Bone marrow (tissue), 2 donors: Measurements from ENCODE around the gene PPP1R14D.
A peak's percentile ranks its signal among the peaks of the same experiment; 100 is the strongest.
"Not testable (repeated sequence)": the region's sequence is repeated elsewhere in the genome, so short reads cannot be mapped to it uniquely, and the experiment has no call there.

Experiments
- DNase-seq, 2 donors: peaks; one replicate each; lab custom pipeline; 2025; lab: John Stamatoyannopoulos, UW

The PPP1R14D gene, protein sequence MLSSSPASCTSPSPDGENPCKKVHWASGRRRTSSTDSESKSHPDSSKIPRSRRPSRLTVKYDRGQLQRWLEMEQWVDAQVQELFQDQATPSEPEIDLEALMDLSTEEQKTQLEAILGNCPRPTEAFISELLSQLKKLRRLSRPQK

DNA sequence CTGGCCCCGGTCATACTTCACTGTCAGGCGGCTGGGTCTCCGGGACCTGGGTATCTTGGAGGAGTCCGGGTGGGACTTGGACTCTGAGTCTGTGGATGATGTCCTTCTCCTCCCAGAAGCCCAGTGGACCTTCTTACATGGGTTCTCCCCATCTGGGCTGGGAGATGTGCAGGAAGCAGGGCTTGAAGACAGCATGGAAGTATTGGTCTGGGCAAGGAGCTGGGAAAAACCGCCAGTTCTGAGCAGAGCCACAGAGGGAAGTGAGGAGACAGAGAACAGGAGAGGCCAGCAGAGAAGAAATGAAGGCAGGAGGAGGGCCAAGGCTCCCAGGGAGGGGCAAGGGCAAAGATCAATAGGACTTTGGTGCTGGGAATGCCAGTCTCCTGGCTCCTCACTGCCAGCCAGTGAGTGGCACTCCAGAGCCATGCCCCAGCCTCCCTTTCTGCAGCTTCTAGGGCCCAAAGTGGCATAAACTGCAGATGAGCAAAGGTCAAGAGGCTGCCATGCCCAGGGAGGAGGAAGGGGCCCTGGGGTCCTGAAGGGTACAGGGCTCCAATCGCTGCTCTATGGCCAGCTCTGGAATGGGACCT lies at the start of gene PPP1R14D:
PPP1R14D (minus strand) TSS at position 262 of the 590 bp plus-strand sequence; CDS start at position 195, 67 bp downstream.
- DNase-seq = no peak

DNA sequence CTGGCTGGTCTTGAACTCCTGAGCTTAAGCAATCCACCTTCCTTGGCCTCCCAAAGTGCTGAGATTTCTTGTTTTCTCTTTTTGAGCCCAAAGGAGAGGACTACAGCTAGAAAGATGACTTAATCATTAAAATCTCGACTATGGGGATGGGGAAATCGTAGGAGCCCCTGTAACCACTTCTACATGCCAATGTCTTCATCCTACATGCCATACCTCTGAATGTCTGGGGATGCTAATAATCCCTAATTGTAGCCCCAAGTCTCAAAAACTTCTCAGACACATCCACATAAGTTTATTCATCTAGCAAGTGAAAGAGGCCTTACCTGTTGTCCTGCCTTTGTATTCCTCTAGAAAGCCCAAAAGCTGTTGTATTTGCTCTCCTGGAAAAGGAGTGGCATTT lies 49.2 kb upstream of the PPP1R14D start:
- DNase-seq = no peak

DNA sequence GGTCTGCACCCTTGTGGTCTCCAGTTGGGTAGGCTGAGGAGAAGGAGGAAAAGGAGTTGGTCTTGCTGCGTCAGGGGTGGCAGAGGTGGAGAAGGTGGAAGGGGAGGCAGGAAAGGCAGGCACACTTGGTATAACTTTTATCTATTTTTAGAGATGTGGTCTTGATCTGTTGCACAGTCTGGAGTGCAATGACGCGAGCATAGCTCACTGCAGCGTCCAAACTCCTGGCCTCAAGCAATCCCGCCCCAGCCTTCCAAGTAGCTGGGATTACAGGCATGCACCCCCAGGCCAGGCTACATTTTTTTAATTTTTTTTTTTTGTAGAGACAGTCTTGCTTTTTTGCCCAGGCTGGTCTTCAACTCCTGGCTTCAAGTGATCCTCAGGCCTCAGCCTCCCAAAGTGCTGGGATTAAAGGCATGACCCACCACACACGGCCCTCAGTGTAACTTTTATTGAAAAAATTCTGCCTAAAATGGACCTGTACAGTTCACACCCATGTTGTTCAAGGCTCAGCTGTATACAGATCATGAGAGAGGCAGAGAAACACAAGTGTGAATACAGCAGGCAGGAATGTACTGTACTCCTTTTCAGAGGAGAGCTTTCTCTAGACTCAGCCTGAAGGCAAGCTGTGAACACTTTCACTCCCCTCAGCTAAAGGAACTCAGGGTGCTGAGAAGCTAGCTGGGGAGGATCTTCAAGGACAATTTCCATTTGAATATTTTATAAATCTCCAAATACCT lies 47.7 kb upstream of the PPP1R14D start:
- DNase-seq = no peak

DNA sequence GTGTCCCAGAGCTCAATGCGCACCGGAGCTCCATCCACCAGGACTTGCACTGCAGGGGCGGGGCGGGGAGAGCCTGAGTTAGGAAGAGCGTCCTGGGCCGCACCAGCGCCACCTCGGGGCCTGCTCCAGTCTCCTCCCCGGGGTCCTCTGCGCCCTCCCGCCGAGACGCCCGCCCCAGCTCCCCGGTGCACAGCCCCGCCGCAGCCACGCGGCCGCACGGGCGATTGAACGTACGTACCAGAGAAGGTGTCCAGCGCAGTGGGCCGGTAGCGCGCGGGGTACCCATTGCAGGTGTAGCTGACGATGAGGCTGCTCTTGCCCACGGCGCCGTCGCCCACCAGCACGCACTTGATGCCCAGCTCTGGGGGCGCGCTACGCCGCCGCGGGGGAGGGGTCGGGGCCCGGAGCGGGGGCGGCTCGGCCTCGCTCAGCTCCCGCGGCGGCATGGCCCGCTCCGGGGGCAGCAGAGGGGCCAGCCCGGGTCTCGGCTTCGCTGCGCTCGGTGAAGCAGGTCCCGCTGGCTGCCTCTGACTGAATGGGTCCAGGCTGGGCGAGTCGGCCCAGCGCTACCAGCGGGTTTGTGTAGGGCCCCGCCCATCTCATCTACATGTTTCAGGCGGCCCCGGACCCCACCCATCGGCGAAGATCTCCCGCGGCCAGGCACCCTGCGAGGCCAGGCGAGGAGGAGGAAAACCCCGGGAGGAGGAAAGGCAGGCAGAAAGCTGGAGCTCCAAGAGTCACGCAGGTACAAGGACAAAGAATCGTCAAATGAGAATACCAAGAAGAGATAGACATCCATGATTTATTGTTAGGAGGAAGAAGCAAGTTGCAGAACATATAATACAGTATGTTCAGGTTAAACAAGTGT lies 45.4 kb upstream of the PPP1R14D start, which contains the start of gene RHOV:
RHOV (minus strand) TSS at position 541 of the 868 bp plus-strand sequence; CDS start at position 446, 95 bp downstream.
- DNase-seq = peak in 1 of 2 donors; percentile 30

DNA sequence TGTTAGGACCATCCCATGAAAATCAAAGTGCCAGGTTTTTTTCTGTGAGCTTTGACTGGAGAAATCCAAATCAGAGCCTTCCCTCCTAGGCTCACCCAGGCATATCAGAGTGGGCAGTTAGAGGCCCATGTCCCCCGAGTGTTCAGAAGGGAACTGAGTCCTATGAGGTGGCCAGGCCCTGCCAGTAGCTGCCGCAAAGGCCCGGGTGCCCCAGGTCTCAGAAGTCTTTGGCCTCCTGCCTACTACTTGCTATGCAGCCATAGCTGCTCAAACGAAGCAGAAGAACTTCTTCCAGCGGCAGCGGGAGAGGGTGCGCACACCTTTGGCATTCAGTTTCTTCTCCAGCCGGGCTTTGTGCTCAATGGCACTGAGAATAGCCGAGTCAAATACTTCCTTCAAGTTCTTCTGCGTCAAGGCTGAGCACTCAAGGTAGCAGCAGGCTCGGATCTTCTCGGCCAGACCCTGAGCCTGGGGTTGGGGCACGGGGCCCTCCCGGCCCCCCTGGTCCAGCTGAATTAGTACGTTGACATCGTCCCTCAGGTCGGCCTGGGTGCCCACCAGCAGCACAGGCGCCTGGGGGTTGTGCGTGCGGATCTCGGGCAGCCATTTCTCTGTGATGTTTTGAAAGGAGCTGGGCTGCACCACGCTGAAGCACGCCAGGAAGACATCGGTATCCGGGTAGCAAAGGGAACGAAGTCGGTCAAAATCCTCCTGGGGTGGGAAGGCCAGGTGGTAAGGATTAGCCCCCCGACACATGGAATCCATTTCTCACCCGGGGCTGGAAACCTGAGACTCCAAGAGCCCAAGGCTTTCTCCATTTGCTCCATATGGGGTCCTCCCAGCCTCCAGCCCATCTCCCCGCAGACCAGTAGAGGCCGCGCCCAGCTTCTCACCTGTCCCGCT lies 44.5 kb upstream of the PPP1R14D start:
- no peak for DNase-seq

DNA sequence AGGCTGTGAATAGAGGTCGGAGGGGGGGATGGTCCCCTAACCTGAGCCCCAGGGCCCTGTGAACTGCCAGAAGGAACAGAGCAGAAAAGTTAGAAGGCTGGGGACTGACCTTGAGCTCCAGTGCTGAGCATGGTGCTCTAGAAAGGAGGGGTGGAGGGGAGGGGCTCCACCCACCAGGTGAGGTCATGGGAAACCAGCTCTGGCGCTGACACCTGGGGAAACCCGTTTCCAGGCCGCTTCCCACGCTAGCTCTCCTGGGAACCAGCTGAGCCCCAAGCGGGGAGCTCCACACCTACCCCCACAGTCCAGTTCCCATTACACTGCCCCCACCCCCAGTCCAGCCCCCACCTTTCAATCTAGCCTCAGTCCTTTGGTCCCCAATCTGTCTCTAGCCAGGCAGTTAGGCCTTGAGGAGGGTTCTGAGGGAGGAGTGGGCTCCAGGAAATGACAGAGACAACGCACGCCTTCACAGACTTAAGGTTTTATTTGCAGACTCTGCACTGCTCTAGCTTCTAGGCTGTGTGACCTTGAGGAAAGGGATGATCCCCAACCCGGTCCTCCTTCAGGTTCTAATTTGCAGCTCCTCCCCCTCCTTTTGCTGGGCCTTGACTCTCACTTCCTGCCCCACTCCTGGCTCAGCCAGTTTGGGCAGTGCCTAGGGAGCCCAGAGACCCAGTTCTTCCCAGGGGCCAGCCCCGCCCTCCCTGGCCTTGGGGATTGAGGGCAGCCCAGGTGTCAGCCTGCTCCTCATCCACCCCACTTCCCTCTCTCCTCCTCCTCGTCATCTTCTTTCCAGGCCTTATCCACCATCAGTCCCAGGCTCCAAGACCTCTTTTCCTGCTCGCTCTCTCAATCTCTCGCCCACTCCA lies 43.5 kb upstream of the PPP1R14D start:
- DNase-seq = no peak

DNA sequence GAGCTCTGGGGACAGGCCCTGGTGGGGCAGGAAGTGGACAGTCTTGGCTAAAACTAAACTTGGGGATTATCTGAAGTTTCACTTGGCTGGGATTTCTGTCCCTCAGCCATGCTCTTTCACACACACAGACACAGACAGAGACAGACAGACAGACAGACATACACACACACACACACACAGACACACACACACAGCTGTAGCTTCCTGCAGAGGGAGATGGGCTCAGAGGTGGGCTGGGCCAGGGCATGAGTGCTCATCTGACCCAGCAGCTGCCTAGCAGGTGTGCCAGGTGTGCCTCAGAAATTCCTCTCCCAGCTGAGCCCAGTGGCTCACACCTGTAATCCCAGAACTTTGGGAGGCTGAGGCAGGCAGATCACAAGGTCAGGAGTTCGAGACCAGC lies 42.2 kb upstream of the PPP1R14D start:
- no peak for DNase-seq

DNA sequence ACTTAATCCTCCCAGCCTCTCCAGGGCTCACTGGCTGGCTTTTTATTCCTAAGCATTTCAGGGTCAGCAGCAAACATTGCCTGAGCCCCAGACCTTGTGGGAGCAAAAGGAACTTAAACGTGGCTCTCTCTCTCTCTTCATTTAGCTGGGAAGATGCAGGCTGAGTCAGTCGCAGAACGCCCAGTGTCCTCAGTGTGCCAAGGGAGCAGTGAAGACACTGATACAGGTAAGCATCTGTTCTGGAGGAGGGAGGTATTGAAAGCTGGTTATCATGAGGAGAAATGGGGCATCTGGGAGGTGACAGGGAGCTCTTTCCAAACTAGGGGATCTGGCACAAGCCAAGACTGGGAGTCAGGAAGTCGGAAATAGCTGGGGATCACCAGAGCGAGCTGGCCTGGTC lies 41.2 kb upstream of the PPP1R14D start:
- DNase-seq = no peak

DNA sequence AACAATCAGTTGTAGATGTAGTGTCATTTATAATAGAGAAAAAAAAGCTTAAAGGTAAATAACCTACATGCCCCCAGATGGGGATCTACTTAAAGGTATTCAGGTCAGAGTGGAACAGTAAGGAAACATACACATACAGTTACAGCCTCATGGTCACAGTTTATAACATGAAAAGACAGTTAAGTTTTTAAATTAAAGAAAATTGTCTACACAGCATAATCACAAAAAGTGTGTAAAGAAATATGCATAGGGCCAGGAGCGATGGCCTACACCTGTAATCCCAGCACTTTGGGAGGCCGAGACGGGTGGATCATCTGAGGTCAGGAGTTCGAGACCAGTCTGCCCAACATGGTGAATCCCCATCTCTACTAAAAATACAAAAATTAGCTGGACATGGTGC lies 38.7 kb upstream of the PPP1R14D start:
- no peak for DNase-seq

DNA sequence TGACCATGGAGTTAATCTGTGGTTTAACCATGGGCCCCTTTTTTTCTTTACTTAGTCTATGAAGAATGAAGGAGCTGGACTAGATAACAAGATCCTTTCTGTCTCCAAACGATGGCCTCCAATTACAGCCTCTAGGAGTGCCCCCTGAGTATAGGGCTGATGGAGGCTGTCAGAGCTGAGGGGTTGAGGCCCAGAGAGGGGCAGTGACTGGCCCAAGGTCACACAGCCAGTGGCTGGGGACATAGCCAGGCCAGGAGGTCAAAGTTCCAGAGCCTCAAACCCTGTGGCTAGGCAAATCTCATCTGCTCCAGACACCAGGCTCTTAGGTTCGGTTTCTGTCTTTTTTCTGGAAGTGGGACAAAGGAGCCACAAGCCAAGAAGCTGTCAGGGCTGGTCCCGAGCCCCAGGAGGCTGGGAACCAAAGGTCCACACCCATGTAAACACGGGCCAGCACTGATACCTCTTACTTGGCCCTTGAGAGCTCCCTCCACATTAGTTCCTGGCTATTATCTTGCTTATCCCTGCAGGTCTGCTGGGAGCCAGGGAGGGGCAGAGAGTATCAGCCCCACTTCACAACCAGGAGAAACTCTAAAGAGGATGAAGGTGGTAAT lies 35.3 kb upstream of the PPP1R14D start:
- no peak for DNase-seq

DNA sequence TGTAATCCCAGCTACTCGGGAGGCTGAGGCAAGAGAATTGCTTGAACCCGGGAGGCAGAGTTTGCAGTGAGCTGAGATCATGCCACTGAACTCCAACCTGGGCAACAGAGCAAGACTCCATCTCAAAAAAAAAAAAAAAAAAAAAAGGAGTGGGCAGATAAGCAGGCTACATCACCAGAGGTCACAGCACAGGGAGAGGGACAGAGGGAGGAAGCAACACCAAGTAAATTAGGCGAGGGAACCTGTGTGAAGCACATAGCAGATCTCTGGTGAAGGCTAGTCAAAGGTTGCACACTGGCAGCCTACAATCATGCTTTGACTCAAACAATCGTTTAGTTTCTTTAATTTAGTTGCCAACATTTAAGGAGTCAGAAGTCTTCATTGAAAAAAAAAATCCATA lies 32.6 kb upstream of the PPP1R14D start:
- DNase-seq = not testable (repeated sequence)

DNA sequence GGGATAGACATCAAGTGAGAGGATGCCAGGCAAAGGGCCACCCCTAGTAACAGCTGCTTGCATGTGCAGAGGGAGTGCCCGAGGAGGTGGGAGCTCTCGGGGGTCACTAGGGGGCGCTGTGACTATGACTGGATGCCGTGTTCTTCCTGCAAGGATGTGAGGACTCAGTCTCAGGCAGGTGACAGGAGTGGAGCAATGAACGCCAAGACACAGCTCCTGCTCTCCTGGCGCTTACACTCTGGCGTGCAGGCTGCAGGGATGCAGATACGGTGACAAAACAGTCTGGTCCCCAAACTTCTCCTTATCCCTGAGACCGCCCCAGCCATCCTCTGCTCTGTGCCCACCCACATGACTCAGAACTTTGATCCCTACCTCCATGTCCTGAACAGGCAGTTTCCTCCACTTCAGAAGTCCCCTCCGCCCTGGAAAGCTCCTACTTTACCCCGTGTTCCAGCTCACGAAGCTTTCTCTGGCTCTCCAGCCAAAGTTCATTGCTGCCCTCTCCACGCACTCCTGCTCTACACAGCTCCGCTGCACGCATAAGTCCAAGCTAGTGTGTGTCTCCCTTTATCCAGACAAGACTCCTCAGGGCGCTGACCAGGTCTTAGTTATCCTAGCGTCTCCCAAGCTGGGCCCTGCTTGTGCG lies 30.8 kb upstream of the PPP1R14D start:
- DNase-seq = peak; percentile 54 to 75

DNA sequence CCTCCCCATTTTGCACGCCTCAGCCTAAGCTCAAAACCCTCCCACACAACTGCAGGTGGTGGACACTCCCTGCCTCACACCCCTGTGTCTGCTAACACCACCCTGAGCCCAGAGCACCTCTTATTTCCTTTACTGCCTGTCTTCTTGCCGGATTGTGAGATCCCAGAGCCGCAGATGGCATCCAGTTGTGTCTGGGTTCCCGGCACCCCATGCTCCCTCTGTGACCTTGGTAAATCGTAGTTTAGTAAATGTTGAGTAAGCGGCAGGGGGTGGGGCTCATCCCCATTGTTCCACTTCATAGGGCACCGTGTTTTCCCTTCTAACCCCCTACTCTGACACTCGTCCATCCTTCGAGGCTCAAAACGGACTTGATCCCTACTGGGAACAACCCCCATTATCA lies 30.2 kb upstream of the PPP1R14D start:
- DNase-seq = no peak

DNA sequence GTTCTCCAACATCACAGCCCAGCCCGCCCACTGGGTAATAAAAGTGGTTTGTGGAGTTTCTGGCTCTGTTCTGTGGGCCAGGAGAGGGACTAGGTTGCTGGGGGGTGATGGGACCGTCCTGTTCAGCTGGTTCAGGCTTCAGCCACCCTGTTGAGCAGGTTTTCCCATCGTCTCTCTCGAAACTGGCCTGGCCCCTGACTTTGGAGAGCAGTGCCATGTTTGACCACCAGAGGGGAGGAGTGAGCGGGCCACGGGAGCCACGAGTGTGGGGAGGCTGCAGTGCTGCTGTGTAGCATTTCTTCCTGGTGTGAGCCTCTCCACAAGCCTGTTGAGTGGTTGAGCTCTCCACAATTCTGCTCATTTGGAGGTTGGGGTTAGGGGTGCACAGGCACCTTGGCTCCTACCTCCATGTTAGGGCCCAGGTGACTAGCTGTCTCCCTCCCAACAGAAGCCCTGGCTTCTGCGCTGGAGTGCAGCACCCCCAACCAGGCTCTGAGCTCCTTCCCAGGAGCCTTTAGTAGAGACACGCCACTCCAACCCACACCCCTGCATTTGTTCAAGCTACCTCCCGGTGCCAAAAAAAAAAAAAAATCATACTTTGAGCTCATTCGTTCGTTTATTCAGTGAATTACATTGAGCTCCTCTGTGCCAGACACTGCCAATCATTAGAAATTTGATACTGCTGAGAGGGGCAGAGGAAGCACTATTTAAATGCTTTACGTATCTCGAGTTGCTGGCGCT lies 29.3 kb upstream of the PPP1R14D start:
- DNase-seq = peak; percentile 39 to 62

DNA sequence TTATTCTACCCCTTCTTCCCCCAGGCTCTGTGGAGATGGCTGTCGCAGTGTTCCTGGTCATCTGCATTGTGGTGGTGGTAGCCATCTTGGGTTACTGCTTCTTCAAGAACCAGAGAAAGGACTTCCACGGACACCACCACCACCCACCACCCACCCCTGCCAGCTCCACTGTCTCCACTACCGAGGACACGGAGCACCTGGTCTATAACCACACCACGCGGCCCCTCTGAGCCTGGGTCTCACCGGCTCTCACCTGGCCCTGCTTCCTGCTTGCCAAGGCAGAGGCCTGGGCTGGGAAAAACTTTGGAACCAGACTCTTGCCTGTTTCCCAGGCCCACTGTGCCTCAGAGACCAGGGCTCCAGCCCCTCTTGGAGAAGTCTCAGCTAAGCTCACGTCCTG lies 28.2 kb upstream of the PPP1R14D start:
- DNase-seq = no peak

DNA sequence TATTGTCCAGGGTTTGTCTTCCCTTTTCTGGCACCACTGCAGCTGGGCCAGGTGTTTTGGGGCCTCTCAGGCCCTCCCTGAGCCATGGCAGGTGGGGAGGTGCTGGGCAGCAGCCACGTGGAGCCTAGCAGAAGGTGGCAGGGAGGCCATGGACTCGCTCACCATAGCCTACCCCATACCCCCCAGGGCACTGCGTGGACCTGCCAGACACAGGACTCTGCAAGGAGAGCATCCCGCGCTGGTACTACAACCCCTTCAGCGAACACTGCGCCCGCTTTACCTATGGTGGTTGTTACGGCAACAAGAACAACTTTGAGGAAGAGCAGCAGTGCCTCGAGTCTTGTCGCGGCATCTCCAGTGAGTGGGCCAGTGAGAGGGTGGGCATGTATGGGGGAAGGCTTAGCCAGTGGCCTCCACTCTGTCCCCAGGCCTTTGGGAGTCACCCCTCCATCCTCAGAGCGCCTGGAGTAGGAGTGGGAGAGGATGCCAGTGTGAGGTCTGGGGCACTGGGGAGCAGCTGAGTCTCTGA lies 27.3 kb upstream of the PPP1R14D start:
- no peak for DNase-seq

DNA sequence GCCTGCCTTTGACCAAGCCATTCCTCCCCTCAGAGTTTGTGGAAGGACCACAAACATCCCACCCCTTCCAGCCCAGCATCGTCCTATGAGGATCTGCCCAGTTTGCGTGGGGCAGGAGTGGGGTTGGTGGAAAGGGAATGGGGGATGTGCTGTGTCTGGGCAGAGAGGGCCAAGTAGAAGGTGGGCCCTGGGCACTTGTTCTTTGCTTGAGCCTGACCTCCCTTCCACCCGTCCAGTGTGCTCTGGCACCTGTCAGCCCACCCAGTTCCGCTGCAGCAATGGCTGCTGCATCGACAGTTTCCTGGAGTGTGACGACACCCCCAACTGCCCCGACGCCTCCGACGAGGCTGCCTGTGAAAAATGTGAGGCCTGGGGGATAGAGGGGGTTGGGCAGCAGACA lies 25.7 kb upstream of the PPP1R14D start:
- DNase-seq = no peak

DNA sequence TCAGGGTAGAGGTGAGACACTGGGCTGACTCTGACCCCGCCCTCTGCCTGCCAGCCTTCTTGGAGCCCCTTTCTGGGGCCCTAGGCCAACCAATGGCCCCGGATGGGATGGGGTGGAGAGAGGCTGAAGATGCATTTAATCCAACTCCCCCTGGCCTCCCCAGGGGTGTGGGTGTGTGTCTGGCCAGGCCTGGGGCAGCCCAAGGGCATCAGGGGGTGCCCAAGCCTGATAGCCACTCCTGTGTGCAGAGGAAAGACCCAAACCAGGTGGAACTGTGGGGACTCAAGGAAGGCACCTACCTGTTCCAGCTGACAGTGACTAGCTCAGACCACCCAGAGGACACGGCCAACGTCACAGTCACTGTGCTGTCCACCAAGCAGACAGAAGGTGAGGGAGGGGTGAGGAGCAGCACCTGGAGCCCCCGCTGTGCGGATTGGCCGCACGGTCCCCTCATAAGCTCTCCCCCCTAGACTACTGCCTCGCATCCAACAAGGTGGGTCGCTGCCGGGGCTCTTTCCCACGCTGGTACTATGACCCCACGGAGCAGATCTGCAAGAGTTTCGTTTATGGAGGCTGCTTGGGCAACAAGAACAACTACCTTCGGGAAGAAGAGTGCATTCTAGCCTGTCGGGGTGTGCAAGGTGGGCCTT lies 24.9 kb upstream of the PPP1R14D start:
- no peak for DNase-seq
